IMR-90 (cell line): ENCODE results near the gene PRKCE. TPM values are rescaled to one million over a fixed set of nuclear protein-coding genes. Genes with fewer than 3 reads are reported as not detected.

Experiments used
- ATAC-seq: fragments of 200-7000 bp; cut with Tn5 transposase; 2 replicates; pipeline ENCODE4 v1.9.1; 2020; ENCODE audit warnings: low read depth, mild to moderate bottlenecking, moderate library complexity
- BruUV-seq: library from RNA; stranded (reverse); fragments of 400-500 nt; replicated peaks from 2 replicates; lab custom pipeline; 2021; lab: Mats Ljungman, UMichigan
- CTCF ChIA-PET: fragments of 300-600 bp; formaldehyde crosslinking; extraction: SDS; loops from one replicate; lab custom pipeline; 2021; ENCODE audit warnings: antibody characterized with exemption; lab: Yijun Ruan, JAX
- POLR2A ChIA-PET: fragments of 300-600 bp; sonication (Branson Sonifier 250); formaldehyde crosslinking; loops from one replicate; lab custom pipeline; 2022; ENCODE audit warnings: antibody characterized with exemption; ENCODE audit not compliant: unreplicated experiment; lab: Charles Lee
- DNase-seq: peaks from one replicate; pipeline ENCODE4 v3.0.0; 2013
- H2AFZ ChIP-seq: replicated peaks from 2 replicates; pipeline ENCODE3; 2013; ENCODE audit warnings: low read length, mild to moderate bottlenecking; ENCODE audit not compliant: poor library complexity
- H2AK5ac ChIP-seq: 2 replicates; pipeline ENCODE4 v1.6.1; 2013; ENCODE audit warnings: low read depth, low read length, inconsistent platforms
- H2AK9ac ChIP-seq: replicated peaks from 2 replicates; pipeline ENCODE3; 2013; ENCODE audit warnings: mild to moderate bottlenecking, low read depth, low read length, moderate library complexity; ENCODE audit not compliant: poor library complexity
- H2BK120ac ChIP-seq: 2 replicates; pipeline ENCODE4 v1.6.1; 2013; ENCODE audit warnings: low read depth, low read length, inconsistent platforms
- H2BK15ac ChIP-seq: 3 replicates; pipeline ENCODE4 v1.6.1; 2013; ENCODE audit warnings: low read depth, low read length, inconsistent platforms
- H2BK20ac ChIP-seq: 2 replicates; pipeline ENCODE4 v1.6.1; 2013; ENCODE audit warnings: low read depth, mild to moderate bottlenecking, inconsistent platforms, low read length, moderate library complexity
- H2BK5ac ChIP-seq: 2 replicates; pipeline ENCODE4 v1.6.1; 2013; ENCODE audit warnings: mild to moderate bottlenecking, low read depth, low read length, inconsistent platforms; ENCODE audit not compliant: poor library complexity, severe bottlenecking
- H3K14ac ChIP-seq: replicated peaks from 2 replicates; pipeline ENCODE4 v1.6.1; 2013; ENCODE audit warnings: low read depth, low read length, inconsistent platforms
- H3K18ac ChIP-seq: 2 replicates; pipeline ENCODE4 v1.6.1; 2013; ENCODE audit warnings: low read depth, low read length, control low read depth
- H3K23ac ChIP-seq: 2 replicates; pipeline ENCODE4 v1.6.1; 2013; ENCODE audit warnings: low read depth, low read length, inconsistent platforms
- H3K27ac ChIP-seq: 2 replicates; pipeline ENCODE4 v1.5.1; 2013; ENCODE audit warnings: mild to moderate bottlenecking, control low read depth, low read length; ENCODE audit not compliant: insufficient read depth
- H3K27me3 ChIP-seq: 2 replicates; pipeline ENCODE4 v1.6.1; 2013; ENCODE audit warnings: low read length; ENCODE audit not compliant: control insufficient read depth, insufficient read depth
- H3K36me3 ChIP-seq: 2 replicates; pipeline ENCODE4 v1.6.1; 2013; ENCODE audit warnings: low read length, mixed read lengths; ENCODE audit not compliant: control insufficient read depth, insufficient read depth
- H3K4ac ChIP-seq: 2 replicates; pipeline ENCODE4 v1.6.1; 2013; ENCODE audit warnings: low read depth, low read length, inconsistent platforms
- H3K4me1 ChIP-seq: 2 replicates; pipeline ENCODE4 v1.6.1; 2013; ENCODE audit warnings: low read length, mixed read lengths; ENCODE audit not compliant: control insufficient read depth, insufficient read depth
- H3K4me2 ChIP-seq: 2 replicates; pipeline ENCODE4 v1.6.1; 2013; ENCODE audit warnings: low read depth, mild to moderate bottlenecking, control low read depth, low read length, moderate library complexity
- H3K4me3 ChIP-seq: 2 replicates; pipeline ENCODE4 v1.5.1; 2013; ENCODE audit warnings: low read depth, mild to moderate bottlenecking, control low read depth, low read length, moderate library complexity; ENCODE audit not compliant: insufficient read depth
- H3K56ac ChIP-seq: 2 replicates; pipeline ENCODE4 v1.6.1; 2013; ENCODE audit warnings: low read length, inconsistent platforms; ENCODE audit not compliant: insufficient read depth; ENCODE audit errors: extremely low read depth
- H3K79me1 ChIP-seq, 2 experiments: 2 replicates each; pipeline ENCODE4 v1.6.1; 2013; ENCODE audit warnings: low read length in 2 of 2, inconsistent platforms in 1 of 2, low read depth in 1 of 2
- H3K9ac ChIP-seq: 2 replicates; pipeline ENCODE4 v1.6.1; 2013; ENCODE audit warnings: low read depth, low read length, control low read depth
- H3K9me1 ChIP-seq: 2 replicates; pipeline ENCODE4 v1.6.1; 2013; ENCODE audit warnings: low read length, inconsistent platforms; ENCODE audit not compliant: insufficient read depth
- H3K9me3 ChIP-seq: 2 replicates; pipeline ENCODE4 v1.6.1; 2013; ENCODE audit warnings: low read length; ENCODE audit not compliant: control insufficient read depth, insufficient read depth
- H4K20me1 ChIP-seq: 2 replicates; pipeline ENCODE4 v1.6.1; 2013; ENCODE audit warnings: low read length, inconsistent platforms; ENCODE audit not compliant: insufficient read depth
- H4K5ac ChIP-seq: 2 replicates; pipeline ENCODE4 v1.6.1; 2013; ENCODE audit warnings: mild to moderate bottlenecking, low read depth, low read length, control low read depth
- H4K8ac ChIP-seq, 2 experiments: 2 replicates each; pipeline ENCODE4 v1.6.1; 2013; ENCODE audit warnings: low read depth in 2 of 2, low read length in 2 of 2, control low read depth in 1 of 2, inconsistent platforms in 1 of 2
- H4K91ac ChIP-seq: 2 replicates; pipeline ENCODE4 v1.6.1; 2013; ENCODE audit warnings: low read depth, low read length, inconsistent platforms; ENCODE audit not compliant: insufficient read depth
- BHLHE40 ChIP-seq: fragments of 150-350 bp; IDR thresholded peaks from 2 replicates; pipeline ENCODE4 v1.6.1; 2016; ENCODE audit warnings: mild to moderate bottlenecking, low read depth, low read length
- CHD1 ChIP-seq: IDR thresholded peaks from 2 replicates; pipeline ENCODE4 v1.6.1; 2012; ENCODE audit warnings: low read depth, low read length, improper control_type of control experiment
- FOS ChIP-seq: fragments of 150-350 bp; IDR thresholded peaks from 2 replicates; pipeline ENCODE4 v1.6.1; 2016; ENCODE audit warnings: low read depth, low read length
- MAFK ChIP-seq: IDR thresholded peaks from 2 replicates; pipeline ENCODE4 v1.6.1; 2012; ENCODE audit warnings: low read depth, low read length, improper control_type of control experiment
- MAZ ChIP-seq: IDR thresholded peaks from 2 replicates; pipeline ENCODE4 v1.6.1; 2012; ENCODE audit warnings: low read depth, mild to moderate bottlenecking, low read length, improper control_type of control experiment, moderate library complexity, borderline replicate concordance
- MXI1 ChIP-seq: IDR thresholded peaks from 2 replicates; pipeline ENCODE4 v1.6.1; 2012; ENCODE audit warnings: low read depth, mild to moderate bottlenecking, low read length, moderate library complexity, borderline replicate concordance
- POLR2A ChIP-seq: IDR thresholded peaks from 2 replicates; pipeline ENCODE4 v1.6.1; 2012; ENCODE audit warnings: mild to moderate bottlenecking, low read depth, low read length
- RFX5 ChIP-seq: IDR thresholded peaks from 2 replicates; pipeline ENCODE4 v1.8.0; 2012; ENCODE audit warnings: low read depth, mild to moderate bottlenecking, low read length, moderate library complexity
- WGBS, 2 experiments: methylation state at CpG; one replicate each; pipeline versions ENCODE4 v1.1.5 to v1.1.7; 2013; ENCODE audit warnings: missing lambda C conversion rate in 2 of 2; ENCODE audit not compliant: insufficient read length in 1 of 2; ENCODE audit errors: extremely low coverage in 2 of 2; 5-methylcytosine and 5-hydroxymethylcytosine counted together
- dilution Hi-C: fragments of 300-500 bp; cut with HindIII; formaldehyde crosslinking; loops from one replicate; pipeline ENCODE4 v1.14.3; 2018; ENCODE audit warnings: low sequenced_read_pairs; ENCODE audit not compliant: unreplicated experiment
- in situ Hi-C: fragments of 300-500 bp; cut with MboI; formaldehyde crosslinking; loops from 3 replicates; pipeline ENCODE4 v1.14.3; 2019; ENCODE audit warnings: low sequenced_read_pairs, inconsistent platforms, mixed read lengths
- intact Hi-C: fragments of 100-400 bp; cut with micrococcal nuclease; formaldehyde crosslinking; loops from 2 replicates; pipeline ENCODE4 v1.10.0; 2022
- polyA plus RNA-seq, 3 experiments: library from polyadenylated mRNA; depleted of rRNA; stranded (reverse); fragments of >200 nt; gene quantifications; 2 replicates each; pipeline ENCODE4 v1.2.3, GENCODE V29; 2012; ENCODE audit warnings: low replicate concordance in 1 of 3
- total RNA-seq: library from RNA; depleted of rRNA; stranded (reverse); fragments of >200 nt; gene quantifications from 2 replicates; pipeline ENCODE4 v1.2.3, GENCODE V29; 2012
- TF ChIP-seq, protein P1 (sequence below): conservative IDR thresholded peaks from 2 replicates; pipeline ENCODE4 v1.5.1; 2012; ENCODE audit warnings: mild to moderate bottlenecking, low read depth, low read length, improper control_type of control experiment
- TF ChIP-seq, protein P2 (sequence below): fragments of 150-350 bp; IDR thresholded peaks from 2 replicates; pipeline ENCODE4 v1.6.1; 2016; ENCODE audit warnings: low read depth, mild to moderate bottlenecking, low read length, moderate library complexity, borderline replicate concordance

PRKCE gene
- total and polyA plus RNA-seq, 2 of the 4 experiments (the other 2 are of a cell fraction): 8.1 to 32.4 TPM

GRCh38 chr2:46169467-46169866 is 518.0 kb downstream of the PRKCE start:
- Histone ChIP-seq H3K9ac (no peak overlapping the region), H2AK9ac (peak overlapping the region; percentile 59)

More at GRCh38 chr2:46169467-46169866, 518.0 kb downstream of the PRKCE start:
- Histone ChIP-seq H3K4me3 (no peak overlapping the region), H3K9me3 (no peaks in the 10 kb centered on the region), H4K5ac (no peak overlapping the region; the same call in 1 of the 2 replicates), H3K4me1 (peaks cover 27% of the 10 kb centered on the region), H2BK20ac (no peak overlapping the region; the same call in 1 of the 2 replicates), H4K91ac (peak overlapping the region; percentile 54), H3K4me2 (no peak overlapping the region), H3K9me1 (peaks cover 29% of the 10 kb centered on the region), H2BK120ac (peak overlapping the region; percentile 16; the same call in 1 of the 2 replicates), H3K79me1 (peaks cover 0 to 37% of the 10 kb centered on the region in 2 experiments; a peak in 2 of 4 replicates), H3K27me3 (no peaks in the 10 kb centered on the region), H2BK15ac (peak overlapping the region; percentile 43; the same call in 1 of the 3 replicates), H3K23ac (no peak overlapping the region; the same call in 1 of the 2 replicates), H2BK5ac (no peak overlapping the region), H3K4ac (peak overlapping the region; percentile 33; the same call in 1 of the 2 replicates), H2AK5ac (peak overlapping the region; percentile 27; the same call in 1 of the 2 replicates), H2AFZ (no peak overlapping the region), H3K18ac (peak overlapping the region; percentile 24; the same call in 1 of the 2 replicates), H4K20me1 (no peaks in the 10 kb centered on the region; the same call in 1 of the 2 replicates), H3K56ac (no peak overlapping the region), H3K27ac (no peak overlapping the region), H3K36me3 (peaks cover 5% of the 10 kb centered on the region; the same call in 1 of the 2 replicates), H3K14ac (peak overlapping the region; percentile 3; the same call in 1 of the 2 replicates), H4K8ac (peak overlapping the region in 1 of 2 experiments; percentile 27; a peak in 1 of 4 replicates)
- no CpG with 5 or more reads among the region's 6 CpGs for WGBS, 2 experiments
- TF ChIP-seq, protein P1, sequence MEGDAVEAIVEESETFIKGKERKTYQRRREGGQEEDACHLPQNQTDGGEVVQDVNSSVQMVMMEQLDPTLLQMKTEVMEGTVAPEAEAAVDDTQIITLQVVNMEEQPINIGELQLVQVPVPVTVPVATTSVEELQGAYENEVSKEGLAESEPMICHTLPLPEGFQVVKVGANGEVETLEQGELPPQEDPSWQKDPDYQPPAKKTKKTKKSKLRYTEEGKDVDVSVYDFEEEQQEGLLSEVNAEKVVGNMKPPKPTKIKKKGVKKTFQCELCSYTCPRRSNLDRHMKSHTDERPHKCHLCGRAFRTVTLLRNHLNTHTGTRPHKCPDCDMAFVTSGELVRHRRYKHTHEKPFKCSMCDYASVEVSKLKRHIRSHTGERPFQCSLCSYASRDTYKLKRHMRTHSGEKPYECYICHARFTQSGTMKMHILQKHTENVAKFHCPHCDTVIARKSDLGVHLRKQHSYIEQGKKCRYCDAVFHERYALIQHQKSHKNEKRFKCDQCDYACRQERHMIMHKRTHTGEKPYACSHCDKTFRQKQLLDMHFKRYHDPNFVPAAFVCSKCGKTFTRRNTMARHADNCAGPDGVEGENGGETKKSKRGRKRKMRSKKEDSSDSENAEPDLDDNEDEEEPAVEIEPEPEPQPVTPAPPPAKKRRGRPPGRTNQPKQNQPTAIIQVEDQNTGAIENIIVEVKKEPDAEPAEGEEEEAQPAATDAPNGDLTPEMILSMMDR: no peak
- TF ChIP-seq BHLHE40 (no peak), CHD1 (no peak), MAFK (no peak), MXI1 (no peak), FOS (no peak), MAZ (no peak), POLR2A (no peak), RFX5 (no peak)
- TF ChIP-seq, protein P2, sequence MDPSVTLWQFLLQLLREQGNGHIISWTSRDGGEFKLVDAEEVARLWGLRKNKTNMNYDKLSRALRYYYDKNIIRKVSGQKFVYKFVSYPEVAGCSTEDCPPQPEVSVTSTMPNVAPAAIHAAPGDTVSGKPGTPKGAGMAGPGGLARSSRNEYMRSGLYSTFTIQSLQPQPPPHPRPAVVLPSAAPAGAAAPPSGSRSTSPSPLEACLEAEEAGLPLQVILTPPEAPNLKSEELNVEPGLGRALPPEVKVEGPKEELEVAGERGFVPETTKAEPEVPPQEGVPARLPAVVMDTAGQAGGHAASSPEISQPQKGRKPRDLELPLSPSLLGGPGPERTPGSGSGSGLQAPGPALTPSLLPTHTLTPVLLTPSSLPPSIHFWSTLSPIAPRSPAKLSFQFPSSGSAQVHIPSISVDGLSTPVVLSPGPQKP: no peak
- DNase-seq (no peak), ATAC-seq (no peak)
- dilution Hi-C loops: no loop called here
- ChIA-PET CTCF (interaction anchor here (0.6 kb wide), 1 partner anchor 291 kb away, joined by 3 read pairs; no protein-coding TSS in a partner anchor), POLR2A (no interaction called here)
- in situ Hi-C loops: no loop called here
- intact Hi-C loops: no loop called here
- BruUV-seq: no TSS peak
